Ishikawa (cell line): ENCODE data around the gene SV2C.

ENCODE experiments used
- CREB1 ChIP-seq: IDR thresholded peaks from 2 replicates; pipeline ENCODE4 v1.6.1; 2012; ENCODE audit warnings: low read depth
- EP300 ChIP-seq: IDR thresholded peaks from 2 replicates; pipeline ENCODE4 v1.6.1; 2012; ENCODE audit warnings: borderline replicate concordance
- RAD21 ChIP-seq: IDR thresholded peaks from 2 replicates; pipeline ENCODE4 v1.6.1; 2012; ENCODE audit warnings: low read depth
- REST ChIP-seq: IDR thresholded peaks from 2 replicates; pipeline ENCODE4 v1.6.1; 2012; ENCODE audit warnings: low read depth, mild to moderate bottlenecking
- TEAD4 ChIP-seq: IDR thresholded peaks from 2 replicates; pipeline ENCODE4 v1.6.1; 2012

- no peak for TF ChIP-seq CREB1
- no peak for TF ChIP-seq REST
- TF ChIP-seq EP300, result no peak
- TF ChIP-seq TEAD4, result no peak
- TF ChIP-seq RAD21, result no peak
These were observed 268.4 kb downstream of the SV2C start for GRCh38 chr5:76351577-76351976.
